Caki2 (cell line): Measurements from ENCODE around the gene NOX4. TPM values are rescaled to one million over a fixed set of nuclear protein-coding genes. Genes with fewer than 3 reads are reported as not detected.
"Not testable (repeated sequence)": the region's sequence is repeated elsewhere in the genome, so short reads cannot be mapped to it uniquely, and the experiment has no call there.

Experiments
- DNase-seq: peaks from one replicate; pipeline ENCODE4 v3.0.0-alpha.2; 2015; ENCODE audit warnings: low read depth
- in situ Hi-C: cut with HindIII; loops from 2 replicates; pipeline ENCODE4 v1.10.0; 2016; ENCODE audit warnings: low sequenced_read_pairs, low pct_unique_long_range_greater_than_20kb, mixed read lengths
- total RNA-seq: library from RNA; depleted of rRNA; stranded (reverse); fragments of >200 nt; shearing (Covaris generic); gene quantifications from 2 replicates; pipeline ENCODE4 v1.2.3, GENCODE V29; 2014; ENCODE audit warnings: low replicate concordance

Gene NOX4
- total RNA-seq, 1 experiment from 2014 or later: not detected

- DNase-seq: peak; percentile 0
- in situ Hi-C loops: no loop called here
Observed at GRCh38 chr11:89487016-89487415, 4.2 kb downstream of the NOX4 start.

GRCh38 chr11:89484896-89485295 lies 6.3 kb downstream of the NOX4 start:
- in situ Hi-C loops: no loop called here
- DNase-seq: no peak

- in situ Hi-C loops: no loop called here
- no peak for DNase-seq
Observed at GRCh38 chr11:89477175-89477574, 14.0 kb downstream of the NOX4 start.

- DNase-seq: no peak
- in situ Hi-C loops: no loop called here
Observed at GRCh38 chr11:89463266-89463780, 27.9 kb downstream of the NOX4 start.

GRCh38 chr11:89458716-89459115 lies 32.5 kb downstream of the NOX4 start:
- in situ Hi-C loops: no loop called here
- DNase-seq: no peak

- in situ Hi-C loops: no loop called here
- DNase-seq: no peak
Observed at GRCh38 chr11:89457190-89457589, 34.0 kb downstream of the NOX4 start.

- in situ Hi-C loops: no loop called here
- no peak for DNase-seq
Observed at GRCh38 chr11:89456681-89457080, 34.5 kb downstream of the NOX4 start.

GRCh38 chr11:89452780-89453179 lies 38.4 kb downstream of the NOX4 start:
- in situ Hi-C loops: no loop called here
- no peak for DNase-seq

GRCh38 chr11:89447845-89448244 lies 43.3 kb downstream of the NOX4 start:
- in situ Hi-C loops: no loop called here
- DNase-seq: no peak

GRCh38 chr11:89443361-89444322 lies 47.5 kb downstream of the NOX4 start:
- DNase-seq: no peak
- in situ Hi-C loops: no loop called here

- DNase-seq: no peak
- in situ Hi-C loops: no loop called here
Observed at GRCh38 chr11:89442801-89443200, 48.4 kb downstream of the NOX4 start.

GRCh38 chr11:89441606-89442005 lies 49.6 kb downstream of the NOX4 start:
- in situ Hi-C loops: no loop called here
- no peak for DNase-seq

GRCh38 chr11:89437317-89437716 lies 53.9 kb downstream of the NOX4 start:
- in situ Hi-C loops: no loop called here
- no peak for DNase-seq

GRCh38 chr11:89436071-89436470 lies 55.1 kb downstream of the NOX4 start:
- DNase-seq: no peak
- in situ Hi-C loops: no loop called here

GRCh38 chr11:89433278-89433677 lies 57.9 kb downstream of the NOX4 start:
- no peak for DNase-seq
- in situ Hi-C loops: no loop called here

GRCh38 chr11:89432182-89432581 lies 59.0 kb downstream of the NOX4 start:
- DNase-seq, in situ Hi-C loops: not testable (repeated sequence)

- DNase-seq, in situ Hi-C loops: not testable (repeated sequence)
Observed at GRCh38 chr11:89426501-89426900, 64.7 kb downstream of the NOX4 start.

- in situ Hi-C loops: no loop called here
Observed at GRCh38 chr11:89421718-89422117, 69.5 kb downstream of the NOX4 start.

GRCh38 chr11:89420981-89421380 lies 70.2 kb downstream of the NOX4 start:
- in situ Hi-C loops: no loop called here
- no peak for DNase-seq

More at GRCh38 chr11:89421718-89422117, 69.5 kb downstream of the NOX4 start:
- no peak for DNase-seq

GRCh38 chr11:89416961-89417360 lies 74.2 kb downstream of the NOX4 start:
- in situ Hi-C loops: no loop called here
- no peak for DNase-seq
